WTC11 (cell line): ENCODE measurements around the gene TRIM25.

Experiments
- CBFB ChIP-seq: sonication (generic); formaldehyde crosslinking; IDR thresholded peaks from 2 replicates; pipeline ENCODE4 v1.8.1; 2022; ENCODE audit warnings: mild to moderate bottlenecking, low read depth, missing genetic modification reagents
- FOXP1 ChIP-seq: sonication (generic); formaldehyde crosslinking; IDR thresholded peaks from 2 replicates; pipeline ENCODE4 v1.8.0; 2022; ENCODE audit warnings: missing genetic modification reagents, mild to moderate bottlenecking, moderate library complexity, borderline replicate concordance
- NFATC4 ChIP-seq: fragments of 250-450 bp; sonication (Bioruptor Pico); IDR thresholded peaks from 2 replicates; pipeline ENCODE4 v1.9.0; 2021; ENCODE audit warnings: mild to moderate bottlenecking
- SMAD3 ChIP-seq: sonication (generic); formaldehyde crosslinking; IDR thresholded peaks from 2 replicates; pipeline ENCODE4 v1.8.0; 2022; ENCODE audit warnings: missing genetic modification reagents, mild to moderate bottlenecking, borderline replicate concordance
- SMAD4 ChIP-seq: sonication (generic); formaldehyde crosslinking; IDR thresholded peaks from 2 replicates; pipeline ENCODE4 v1.8.0; 2022; ENCODE audit warnings: mild to moderate bottlenecking, missing genetic modification reagents
- TEAD1 ChIP-seq: sonication (generic); formaldehyde crosslinking; IDR thresholded peaks from 2 replicates; pipeline ENCODE4 v1.8.0; 2022; ENCODE audit warnings: mild to moderate bottlenecking, missing genetic modification reagents
- ZNF121 ChIP-seq: sonication (generic); formaldehyde crosslinking; IDR thresholded peaks from 2 replicates; pipeline ENCODE4 v1.8.0; 2023; ENCODE audit warnings: missing genetic modification reagents
- TF ChIP-seq, protein P1 (sequence below): fragments of 250-450 bp; sonication (Bioruptor Pico); IDR thresholded peaks from 2 replicates; pipeline ENCODE4 v2.1.2; 2022; ENCODE audit warnings: mild to moderate bottlenecking, moderate library complexity
- TF ChIP-seq, protein P2 (sequence below): sonication (generic); formaldehyde crosslinking; IDR thresholded peaks from 2 replicates; pipeline ENCODE4 v1.8.0; 2022; ENCODE audit warnings: mild to moderate bottlenecking, missing genetic modification reagents
- TF ChIP-seq, protein P3 (sequence below): fragments of 200-600 bp; IDR thresholded peaks from 2 replicates; pipeline ENCODE4 v1.8.0; 2022; ENCODE audit warnings: antibody characterized with exemption

DNA sequence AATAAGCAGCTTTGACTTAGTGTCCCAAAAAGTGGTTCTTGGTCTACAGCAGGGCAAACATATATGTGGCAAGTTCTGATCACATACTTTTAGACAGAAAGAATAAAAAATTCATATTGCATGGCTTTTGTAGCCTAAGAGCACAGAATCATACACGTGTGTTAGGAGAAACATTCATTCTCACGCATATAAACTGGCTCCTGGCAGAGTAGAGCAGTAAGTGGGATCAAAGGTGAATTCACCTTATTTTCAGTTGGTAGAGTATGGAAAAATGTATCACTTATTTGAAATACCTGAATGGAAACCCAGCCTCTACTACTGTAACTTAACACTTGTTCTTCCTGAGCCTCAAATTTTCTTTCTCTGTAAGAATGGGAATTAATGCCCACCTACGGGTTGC lies 45.1 kb downstream of the TRIM25 start:
- TF ChIP-seq SMAD4 (CRISPR knock-in tag) (no peak), FOXP1 (no peak), TEAD1 (CRISPR knock-in tag) (no peak), SMAD3 (CRISPR knock-in tag) (no peak), ZNF121 (no peak), CBFB (CRISPR knock-in tag) (no peak), NFATC4 (no peak)
- TF ChIP-seq, protein P1, sequence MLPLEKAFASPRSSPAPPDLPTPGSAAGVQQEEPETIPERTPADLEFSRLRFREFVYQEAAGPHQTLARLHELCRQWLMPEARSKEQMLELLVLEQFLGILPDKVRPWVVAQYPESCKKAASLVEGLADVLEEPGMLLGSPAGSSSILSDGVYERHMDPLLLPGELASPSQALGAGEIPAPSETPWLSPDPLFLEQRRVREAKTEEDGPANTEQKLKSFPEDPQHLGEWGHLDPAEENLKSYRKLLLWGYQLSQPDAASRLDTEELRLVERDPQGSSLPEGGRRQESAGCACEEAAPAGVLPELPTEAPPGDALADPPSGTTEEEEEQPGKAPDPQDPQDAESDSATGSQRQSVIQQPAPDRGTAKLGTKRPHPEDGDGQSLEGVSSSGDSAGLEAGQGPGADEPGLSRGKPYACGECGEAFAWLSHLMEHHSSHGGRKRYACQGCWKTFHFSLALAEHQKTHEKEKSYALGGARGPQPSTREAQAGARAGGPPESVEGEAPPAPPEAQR, result no peak
- TF ChIP-seq, protein P2, sequence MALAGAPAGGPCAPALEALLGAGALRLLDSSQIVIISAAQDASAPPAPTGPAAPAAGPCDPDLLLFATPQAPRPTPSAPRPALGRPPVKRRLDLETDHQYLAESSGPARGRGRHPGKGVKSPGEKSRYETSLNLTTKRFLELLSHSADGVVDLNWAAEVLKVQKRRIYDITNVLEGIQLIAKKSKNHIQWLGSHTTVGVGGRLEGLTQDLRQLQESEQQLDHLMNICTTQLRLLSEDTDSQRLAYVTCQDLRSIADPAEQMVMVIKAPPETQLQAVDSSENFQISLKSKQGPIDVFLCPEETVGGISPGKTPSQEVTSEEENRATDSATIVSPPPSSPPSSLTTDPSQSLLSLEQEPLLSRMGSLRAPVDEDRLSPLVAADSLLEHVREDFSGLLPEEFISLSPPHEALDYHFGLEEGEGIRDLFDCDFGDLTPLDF, result no peak
- TF ChIP-seq, protein P3, sequence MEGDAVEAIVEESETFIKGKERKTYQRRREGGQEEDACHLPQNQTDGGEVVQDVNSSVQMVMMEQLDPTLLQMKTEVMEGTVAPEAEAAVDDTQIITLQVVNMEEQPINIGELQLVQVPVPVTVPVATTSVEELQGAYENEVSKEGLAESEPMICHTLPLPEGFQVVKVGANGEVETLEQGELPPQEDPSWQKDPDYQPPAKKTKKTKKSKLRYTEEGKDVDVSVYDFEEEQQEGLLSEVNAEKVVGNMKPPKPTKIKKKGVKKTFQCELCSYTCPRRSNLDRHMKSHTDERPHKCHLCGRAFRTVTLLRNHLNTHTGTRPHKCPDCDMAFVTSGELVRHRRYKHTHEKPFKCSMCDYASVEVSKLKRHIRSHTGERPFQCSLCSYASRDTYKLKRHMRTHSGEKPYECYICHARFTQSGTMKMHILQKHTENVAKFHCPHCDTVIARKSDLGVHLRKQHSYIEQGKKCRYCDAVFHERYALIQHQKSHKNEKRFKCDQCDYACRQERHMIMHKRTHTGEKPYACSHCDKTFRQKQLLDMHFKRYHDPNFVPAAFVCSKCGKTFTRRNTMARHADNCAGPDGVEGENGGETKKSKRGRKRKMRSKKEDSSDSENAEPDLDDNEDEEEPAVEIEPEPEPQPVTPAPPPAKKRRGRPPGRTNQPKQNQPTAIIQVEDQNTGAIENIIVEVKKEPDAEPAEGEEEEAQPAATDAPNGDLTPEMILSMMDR, result no peak
